Activated T-cell treated with anti-CD3 and anti-CD28 coated beads for 4 hours (primary cell): ENCODE measurements around the gene SGTA.

ENCODE experiments used
- DNase-seq: peaks from one replicate; pipeline ENCODE4 v3.0.0-alpha.2; 2020

The SGTA gene

DNA sequence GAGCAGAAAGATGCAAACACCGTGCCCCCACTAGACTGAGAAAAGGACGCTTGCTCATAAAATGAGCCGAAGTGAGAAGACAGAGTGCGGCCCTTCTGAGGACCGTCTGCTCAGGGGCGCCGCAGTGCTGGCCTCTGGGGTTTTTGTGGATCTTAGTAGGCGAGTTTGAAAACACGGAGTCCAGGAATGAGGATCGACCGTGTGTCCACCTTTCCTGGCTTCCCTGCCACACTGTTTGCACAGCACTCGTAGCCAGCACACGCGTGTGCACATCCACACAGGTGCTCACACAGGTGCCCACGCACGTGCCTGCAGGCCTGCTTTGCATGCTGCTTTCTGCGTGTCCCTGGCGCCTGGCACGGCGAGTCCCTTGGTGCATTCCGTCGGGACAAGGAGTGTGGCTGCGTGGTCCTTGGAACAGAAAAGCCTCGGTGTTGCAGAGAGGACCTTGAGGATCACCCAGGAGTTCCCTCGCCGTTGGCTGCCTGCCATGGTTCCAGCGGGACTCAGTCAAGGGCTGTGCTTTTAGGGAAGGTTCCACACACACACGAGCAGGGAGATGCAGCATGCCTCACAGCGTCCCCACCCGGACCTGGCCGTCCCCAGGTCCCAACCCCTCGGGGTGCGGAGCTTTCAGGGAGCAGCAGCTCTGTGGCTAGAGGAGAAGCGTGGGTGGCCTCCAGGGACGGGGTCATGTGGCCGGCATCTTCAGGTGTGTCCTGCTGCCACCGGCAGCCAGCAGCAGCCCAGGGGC, 26.5 kb upstream of the SGTA start:
- DNase-seq, result no peak

DNA sequence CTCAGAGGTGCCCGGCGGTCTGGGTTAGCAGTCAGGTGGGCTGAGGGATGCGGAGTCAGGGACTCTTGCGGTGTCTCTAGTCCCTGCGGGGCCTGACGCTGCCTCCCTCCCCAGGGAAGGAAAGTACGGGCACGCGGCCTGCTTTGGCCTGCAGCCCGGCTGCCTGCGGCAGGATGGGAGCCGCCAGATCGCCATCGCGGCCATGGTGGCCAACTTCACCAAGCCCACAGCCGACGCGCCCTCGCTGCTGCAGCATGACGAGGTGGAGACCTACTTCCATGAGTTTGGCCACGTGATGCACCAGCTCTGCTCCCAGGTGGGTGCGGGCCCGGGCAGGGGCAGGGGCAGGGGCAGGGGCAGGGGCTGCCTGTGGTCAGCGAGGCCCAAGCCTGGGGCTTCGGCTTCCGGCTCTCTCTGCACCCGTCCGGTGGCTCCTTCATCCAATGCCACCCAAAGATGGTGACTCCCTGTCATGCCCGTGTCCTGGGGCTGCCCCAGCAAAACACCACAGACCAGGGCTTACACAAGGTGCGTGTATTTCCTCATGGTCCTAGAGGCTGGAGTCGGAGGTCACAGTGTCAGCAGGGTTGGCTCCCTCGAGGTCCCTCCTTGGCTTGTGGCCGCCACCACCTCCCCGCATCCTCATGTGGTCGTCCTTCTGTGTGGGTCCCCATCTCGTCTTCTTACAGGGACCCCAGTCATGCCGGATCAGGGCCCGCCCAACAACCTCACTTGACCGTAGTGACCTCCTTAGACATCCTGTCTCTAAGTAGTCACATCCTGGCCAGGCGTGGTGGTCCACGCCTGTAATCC, 25.3 kb upstream of the SGTA start:
- no peak for DNase-seq

DNA sequence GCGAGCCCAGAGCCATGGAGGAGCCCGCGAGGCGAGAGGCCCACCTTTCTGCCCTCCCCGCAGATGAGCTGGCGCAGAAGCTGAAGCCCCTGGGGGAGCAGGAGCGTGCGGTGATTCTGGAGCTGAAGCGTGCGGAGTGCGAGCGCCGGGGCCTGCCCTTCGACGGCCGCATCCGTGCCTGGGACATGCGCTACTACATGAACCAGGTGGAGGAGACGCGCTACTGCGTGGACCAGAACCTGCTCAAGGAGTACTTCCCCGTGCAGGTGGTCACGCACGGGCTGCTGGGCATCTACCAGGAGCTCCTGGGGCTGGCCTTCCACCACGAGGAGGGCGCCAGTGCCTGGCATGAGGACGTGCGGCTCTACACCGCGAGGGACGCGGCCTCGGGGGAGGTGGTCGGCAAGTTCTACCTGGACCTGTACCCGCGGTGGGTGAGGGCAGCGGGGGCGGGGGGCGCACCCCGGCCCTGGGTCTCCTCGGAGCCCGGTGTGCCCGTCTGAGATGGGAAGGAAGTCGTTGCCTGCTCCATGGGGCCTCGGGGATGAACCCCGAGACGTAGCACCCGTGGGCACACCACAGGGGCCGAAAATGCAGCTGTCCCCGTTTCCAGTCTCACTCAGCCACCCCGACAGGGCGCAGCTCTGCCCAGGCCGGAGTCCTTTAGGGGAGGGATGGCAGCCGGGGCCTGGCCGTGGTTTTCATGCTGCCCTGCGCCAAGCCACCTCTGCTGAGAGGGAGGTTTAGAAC, 24.5 kb upstream of the SGTA start:
- DNase-seq, result no peak

DNA sequence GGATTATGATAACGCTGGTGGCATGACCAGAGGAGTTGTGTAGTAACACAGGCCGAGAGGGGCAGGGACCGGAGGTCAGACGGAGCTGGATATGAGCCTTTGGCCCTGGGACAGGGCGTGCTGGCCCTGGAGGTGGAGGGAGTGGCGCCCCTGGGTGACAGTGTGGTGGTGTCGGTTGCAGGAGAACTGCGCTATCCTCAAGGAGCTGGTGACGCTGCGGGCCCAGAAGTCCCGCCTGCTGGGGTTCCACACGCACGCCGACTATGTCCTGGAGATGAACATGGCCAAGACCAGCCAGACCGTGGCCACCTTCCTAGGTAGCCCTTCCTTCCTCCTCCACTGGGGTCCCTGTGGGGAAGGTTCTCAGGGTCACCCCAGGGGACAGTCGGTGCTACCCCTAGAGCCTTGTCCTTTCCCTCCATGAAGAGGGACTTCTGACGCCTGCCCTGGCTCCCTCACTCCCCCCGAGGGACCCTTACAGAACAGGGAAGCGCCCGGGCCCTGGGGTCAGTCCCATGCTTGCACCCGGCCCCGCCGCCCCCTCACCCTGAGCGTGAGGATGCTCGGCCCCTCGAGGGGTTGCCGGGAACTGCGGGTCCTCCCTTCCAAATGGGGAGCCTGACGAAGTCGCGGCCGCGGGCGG, 23.8 kb upstream of the SGTA start:
- no peak for DNase-seq

DNA sequence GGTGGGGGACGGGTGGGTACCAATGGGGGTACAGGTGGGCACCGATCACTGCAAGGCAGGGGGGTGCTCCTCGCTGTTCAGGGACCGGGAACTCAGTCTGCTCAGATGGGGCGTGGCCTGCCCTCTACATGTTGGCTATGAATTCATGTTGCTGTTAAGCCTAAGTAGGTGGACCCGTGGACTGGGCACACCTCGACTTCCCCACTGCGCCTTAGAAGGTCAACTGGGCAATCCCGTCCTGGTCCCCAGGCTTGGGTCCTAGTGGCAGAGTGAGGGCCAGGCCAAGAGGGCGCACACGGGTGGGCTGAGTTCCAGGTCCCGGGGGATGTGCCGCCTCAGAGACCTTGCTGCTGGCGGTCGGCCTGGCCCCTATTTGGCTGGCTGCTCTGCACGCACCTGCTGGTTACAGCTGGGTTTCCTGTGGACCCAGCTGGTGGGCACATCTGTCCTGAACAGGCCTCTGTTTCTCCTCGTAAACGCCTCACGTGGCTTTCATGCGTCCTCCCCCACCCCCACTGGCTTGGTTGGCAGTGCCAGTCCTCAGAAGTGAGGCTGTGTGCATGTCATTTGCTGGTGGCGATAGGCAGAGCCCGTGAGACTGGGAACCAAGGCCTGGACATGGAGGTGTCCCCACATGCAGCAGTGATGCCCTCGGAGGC, 23.0 kb upstream of the SGTA start:
- no peak for DNase-seq

DNA sequence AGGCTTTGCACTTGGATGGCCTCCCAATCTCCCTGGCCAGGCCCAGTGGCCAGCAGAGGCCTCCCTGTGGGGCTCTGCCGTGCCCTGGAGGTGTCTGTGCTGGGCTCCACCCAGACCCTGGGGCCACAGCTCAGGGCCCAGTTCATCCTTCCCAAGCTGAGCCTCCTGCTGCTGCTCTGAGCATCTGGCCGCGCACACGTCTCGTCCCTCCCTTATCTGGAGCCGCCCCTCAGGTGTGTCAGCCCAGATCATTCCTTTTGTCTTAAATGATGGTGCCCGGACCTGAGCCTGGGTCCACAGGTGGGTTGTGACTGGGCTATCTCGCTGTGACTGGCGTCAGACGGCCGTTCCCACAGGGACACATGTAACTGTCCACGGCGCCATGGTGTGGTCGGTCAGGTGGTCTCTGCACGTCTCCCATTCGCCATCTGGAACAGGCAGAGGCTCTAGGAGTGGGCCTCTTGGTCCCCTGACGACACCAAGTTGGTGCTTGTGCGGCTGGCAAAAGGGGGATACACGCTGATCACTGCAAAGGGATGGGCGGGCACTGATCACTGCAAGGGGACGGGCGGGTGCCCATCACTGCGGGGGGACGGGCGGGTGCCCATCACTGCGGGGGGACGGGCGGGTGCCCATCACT, 22.3 kb upstream of the SGTA start:
- DNase-seq, result no peak

DNA sequence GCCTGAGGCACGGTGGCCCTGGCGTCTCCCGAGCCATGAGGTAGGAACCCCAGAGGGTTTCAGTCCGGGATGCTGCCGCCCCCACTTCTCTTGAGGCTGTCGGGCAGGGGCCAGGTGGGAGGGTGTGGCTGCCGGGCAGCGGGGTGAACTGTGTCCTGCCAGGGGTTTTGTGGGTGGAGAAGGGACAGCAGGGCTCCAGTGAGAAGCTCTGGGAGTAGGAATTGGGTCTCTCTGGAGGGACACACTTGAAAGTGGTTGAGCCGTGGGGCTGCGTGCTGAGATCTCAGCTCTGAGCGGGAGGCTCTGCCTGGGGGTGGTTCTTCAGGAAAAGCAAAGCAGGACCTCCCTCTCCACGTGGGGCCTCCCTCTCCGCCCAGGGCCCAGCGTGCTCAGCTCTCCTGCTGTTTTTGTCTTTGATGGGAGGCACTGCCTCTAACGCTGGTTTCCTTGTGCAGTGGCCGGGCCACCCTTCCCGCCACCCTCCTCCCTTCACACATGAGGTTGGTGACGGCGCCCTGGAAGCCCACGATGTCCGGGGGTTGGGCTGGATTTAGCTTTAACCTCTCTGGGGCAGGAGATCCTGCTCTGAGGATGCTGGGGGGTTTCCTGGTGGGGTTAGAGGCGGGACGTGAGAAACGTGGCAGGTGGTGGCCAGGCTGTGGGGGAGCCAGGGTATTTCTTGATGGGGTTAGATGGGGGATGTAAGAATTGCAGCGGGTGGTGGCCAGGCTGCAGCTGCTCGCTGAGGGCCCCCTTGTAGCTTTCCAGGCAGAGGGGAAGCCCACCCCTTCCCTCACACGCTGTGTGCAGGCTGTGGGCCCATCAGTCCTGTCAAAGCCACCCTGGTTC, 21.3 kb upstream of the SGTA start:
- DNase-seq, result no peak

DNA sequence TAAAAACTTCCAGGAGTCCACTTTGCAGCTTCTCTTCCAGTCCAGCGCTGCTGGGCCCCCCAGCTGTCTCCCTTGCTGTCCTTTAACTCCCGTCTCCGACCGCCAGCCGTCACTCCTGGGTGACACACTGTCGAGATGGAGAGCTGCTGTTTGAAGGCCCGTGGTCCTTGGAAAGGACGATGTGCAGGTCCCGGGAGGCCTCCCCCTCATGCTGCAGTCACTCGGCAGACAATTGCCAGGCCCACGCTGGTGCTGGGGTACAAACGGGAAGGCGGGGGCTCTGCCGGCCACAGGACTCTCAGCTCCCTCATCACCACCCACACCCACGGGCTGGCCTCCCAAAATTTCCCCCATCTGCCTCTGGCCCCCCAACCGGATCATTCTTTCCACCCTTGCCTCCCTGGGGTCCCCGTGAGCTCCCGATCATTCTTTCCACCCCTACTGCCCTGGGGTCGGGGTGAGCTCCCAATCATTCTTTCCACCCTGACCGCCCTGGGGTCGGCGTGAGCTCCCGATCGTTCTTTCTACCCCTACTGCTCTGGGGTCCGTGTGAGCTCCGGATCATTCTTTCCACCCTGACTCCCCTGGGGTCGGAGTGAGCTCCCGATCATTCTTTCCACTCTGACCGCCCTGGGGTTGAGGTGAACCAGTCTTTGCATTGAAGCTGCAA, 20.5 kb upstream of the SGTA start:
- DNase-seq, result no peak

DNA sequence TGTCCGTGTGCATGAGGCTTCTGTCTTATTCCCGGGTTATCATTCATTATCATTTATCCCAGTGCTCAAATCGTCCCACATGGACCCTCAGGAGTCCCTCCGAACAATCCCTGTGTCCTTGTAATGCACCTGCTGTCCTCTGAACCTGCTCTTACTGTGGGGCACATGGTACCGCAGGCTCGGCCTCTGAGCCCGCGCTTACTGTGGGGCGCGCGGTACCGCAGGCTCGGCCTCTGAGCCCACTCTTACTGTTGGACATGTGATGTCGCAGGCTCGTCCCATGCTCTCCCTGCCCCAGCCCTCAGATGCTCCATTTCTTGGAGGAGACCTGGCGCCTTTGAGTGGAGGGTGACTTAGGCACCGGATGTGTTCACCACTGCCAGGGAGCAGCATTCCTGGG, 19.8 kb upstream of the SGTA start:
- DNase-seq, result no peak

DNA sequence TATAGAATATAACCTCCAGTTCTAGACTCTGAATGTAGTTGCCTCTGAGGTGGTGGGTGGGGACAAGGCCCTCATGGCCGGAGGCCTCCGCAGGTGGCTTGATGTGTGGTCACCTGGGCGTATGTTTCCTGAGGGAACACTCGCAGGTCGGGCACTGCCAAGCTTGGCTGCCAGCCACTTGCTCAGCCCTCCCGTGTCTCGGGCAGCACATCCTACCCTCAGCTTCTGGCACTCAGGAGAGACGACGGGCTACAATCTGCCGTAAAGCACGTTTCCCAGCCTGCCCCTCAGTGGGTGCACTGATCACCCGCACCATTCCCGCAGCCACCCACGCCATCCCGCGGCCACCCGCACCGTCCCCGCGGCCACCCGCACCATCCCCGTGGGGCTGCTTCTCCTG, 17.4 kb upstream of the SGTA start:
- DNase-seq, result no peak

DNA sequence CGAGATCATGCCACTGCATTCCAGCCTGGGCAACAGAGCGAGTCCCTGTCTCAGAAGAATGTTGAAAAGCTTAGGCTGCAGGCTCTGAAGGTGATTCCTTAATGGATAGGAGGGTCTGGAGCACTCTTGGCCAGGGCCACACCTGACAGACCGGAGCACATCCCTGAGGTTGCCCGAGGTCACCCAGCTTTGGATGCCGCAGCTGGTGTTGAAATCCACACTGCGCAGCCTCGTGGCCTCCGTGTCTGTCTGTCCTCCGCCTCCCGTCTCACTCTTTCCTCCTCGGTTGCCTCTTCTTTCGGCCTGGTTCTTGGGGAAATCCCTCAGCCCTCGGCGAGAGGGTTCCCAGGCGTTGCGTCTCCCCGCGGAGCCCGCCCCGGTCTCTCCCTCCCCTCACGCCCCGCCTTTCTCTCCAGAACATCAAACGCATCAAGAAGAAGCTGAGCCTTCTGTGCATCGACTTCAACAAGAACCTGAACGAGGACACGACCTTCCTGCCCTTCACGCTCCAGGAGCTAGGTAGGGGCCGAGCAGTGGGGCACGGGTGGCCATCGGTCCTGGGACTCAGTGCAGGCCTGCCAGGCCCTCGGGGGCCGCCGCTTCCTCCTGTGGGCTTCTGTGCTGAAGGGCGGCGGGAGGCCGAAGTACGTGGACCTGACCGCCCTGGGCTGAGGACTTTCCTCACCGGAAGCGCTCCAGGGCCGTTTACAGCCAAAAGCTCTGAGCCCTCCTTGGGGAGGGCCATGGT, 16.4 kb upstream of the SGTA start:
- no peak for DNase-seq

DNA sequence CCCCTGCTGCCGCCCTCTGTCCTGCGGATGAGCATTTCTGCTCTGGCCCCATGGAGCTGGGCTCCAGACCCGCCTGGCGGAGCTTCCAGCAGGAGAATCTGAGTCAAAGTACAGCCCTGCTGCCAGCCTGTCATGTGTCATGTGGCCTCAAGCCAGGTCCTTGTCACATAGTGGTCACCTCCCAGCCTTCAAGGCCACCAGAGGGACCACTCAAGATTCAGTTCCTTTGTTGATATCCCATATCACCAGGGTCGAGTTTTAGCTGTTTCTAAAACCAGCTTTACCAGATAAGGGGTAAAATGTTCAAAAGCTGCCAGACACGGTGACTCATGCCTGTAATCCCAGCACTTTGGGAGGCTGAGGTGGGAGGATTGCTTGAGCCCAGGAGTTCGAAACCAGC, 15.7 kb upstream of the SGTA start:
- DNase-seq, result no peak

DNA sequence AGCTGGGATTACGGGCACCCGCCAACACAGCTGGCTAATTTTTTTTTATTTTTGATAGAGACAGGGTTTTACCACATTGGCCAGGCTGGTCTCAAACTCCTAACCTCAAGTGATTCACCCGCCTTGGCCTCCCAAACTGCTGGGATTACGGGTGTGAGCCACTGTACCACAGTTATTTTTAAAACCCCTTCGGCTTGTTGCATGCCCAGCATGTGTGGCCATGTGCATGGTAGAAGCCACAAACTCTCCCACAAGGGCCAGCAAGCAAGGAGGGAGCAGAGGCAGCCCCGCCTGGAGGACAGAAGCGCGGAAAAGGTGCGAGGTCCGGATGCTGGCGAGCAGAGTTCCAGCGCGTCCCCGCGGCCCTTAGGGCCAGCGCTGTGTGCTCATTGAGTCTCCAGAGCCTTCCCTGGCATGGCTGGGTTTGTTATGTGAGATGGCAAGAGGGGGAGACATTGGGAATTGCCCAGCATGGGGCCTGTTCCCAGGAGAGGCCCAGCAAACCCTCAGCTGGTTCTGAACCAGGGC, 15.1 kb upstream of the SGTA start:
- no peak for DNase-seq

DNA sequence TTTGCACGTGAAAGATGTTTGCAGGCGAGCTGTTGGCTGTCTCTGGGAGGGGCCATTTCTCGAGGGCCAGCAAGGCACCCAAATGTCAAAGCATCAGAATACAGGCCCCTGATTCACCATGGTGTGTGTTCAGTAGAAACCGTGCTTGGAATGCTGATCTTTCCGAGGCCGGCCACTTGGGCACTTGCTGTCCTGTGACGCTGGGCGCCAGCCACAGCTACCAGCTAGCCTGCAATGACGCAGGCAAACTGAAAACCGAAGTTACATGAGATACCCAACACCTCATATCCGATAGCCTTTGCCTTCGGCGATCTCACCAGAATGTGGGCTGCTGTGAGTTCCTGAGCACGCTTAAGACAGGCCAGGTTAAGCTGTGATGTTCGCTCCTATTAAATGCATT, 14.2 kb upstream of the SGTA start:
- no peak for DNase-seq

DNA sequence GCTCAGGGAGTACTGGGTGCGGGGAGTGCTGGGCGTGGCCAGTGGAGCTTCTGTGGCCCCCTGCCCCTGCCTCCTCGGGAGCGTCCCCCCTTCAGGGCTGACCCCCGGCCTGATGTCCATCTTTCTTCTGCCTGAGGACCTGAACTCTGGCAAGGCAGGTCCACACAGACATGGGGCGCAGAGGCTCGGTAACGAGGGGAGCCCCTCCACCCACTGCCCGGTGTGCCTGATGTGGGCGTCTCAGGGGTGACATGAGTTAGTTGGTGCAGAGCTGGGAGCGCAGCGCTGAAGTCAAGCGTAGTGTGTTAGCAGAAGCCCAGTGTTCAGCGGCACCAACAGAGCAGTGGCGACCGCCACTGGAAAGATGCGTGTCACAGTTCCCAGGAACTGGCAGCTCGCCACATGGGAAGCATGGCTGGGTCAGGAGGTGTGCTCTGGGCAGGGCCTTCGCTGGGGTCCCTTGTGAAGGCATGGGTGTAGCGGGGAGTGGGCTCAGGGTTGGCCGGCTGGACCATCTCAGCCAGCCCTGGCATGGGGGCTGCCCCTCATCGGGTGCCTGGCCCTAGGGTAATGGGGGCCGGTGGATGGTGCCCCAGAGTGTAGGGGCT, 13.7 kb upstream of the SGTA start:
- DNase-seq, result no peak

DNA sequence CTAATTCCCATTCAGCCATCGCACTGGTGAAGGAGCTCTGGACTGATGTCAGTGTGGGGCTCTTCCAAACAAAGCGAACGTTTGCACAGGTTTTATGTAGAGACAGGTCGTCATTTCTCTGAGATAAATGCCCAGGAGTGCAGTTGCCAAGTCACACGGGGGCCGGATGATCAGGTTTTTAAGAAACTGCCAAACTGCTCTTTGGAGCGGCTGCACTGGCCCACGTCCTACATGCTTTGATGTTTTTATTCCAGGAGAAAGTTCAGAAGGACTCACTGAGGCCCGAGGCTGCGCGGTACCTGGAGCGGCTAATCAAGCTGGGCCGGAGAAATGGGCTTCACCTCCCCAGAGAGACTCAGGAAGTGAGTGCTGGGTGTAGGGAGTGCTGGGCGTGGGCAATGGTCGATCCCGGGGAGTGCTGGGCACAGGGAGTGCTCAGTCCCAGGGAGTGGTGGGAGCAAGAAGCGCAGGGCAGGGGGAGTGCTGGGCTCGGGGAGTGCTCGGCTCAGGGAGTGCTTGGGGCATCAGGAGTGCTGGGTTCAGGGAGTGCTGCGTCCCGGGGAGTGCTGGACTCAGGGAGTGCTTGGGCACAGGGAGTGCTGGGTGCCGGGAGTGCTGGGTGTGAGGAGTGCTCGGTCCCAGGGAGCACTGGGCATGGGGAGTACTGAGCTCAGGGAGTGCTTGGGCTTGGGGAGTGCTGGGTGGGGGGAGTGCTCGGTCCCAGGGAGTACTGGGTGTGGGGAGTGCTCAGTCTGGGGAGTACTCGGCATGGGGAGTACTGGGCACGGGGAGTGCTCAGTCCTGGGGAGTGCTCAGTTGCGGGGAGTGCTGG, 13.0 kb upstream of the SGTA start:
- DNase-seq, result no peak

DNA sequence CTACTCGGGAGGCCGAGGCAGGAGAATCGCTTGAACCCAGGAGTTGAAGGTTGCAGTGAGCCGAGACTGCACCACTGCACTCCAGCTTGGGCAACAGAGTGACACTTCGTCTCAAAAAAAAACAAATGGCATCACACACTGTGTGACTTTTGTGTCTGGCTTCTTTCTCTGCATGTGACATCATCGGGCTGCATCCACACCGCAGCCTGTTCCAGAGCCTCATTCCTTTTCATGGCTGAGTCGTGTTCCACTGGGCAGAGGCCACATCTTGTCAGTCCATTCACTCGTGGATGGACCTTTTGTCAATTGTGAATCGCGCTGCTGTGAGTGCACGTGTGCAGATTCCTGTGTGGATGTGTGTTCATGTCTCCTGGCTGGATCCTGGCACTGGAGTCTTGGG, 10.5 kb upstream of the SGTA start:
- no peak for DNase-seq

DNA sequence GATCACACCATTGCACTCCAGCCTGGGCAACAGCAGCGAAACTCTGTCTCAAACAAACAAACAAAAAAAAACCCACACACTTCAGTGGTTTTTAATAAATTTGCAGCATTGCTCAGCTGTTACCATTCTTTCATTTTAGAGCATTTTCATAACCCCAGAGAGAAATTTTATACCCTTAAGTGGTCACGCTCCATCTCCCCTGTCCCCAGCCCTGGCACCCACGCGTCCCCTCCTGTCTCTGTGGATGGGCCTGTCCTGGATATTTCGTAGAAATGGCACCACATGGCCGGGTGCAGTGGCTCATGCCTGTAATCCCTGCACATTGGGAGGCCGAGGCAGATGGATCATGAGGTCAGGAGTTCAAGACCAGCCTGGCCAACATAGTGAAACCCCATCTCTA, 10.1 kb upstream of the SGTA start:
- DNase-seq, result no peak
